Lung microvascular endothelial cell (primary cell): ENCODE measurements around the gene USF3. TPM values are rescaled to one million over a fixed set of nuclear protein-coding genes. Genes with fewer than 3 reads are reported as not detected.

ENCODE experiments used
- DNase-seq, 2 donors: peaks; one replicate each; pipeline versions ENCODE4 v3.0.0 to v3.0.0-alpha.2; 2010; ENCODE audit warnings: low read depth in 2 of 2
- total RNA-seq: library from RNA; depleted of rRNA; stranded (reverse); fragments of >200 nt; gene quantifications from 2 replicates; pipeline ENCODE4 v1.2.1, GENCODE V29; 2014

The USF3 gene
- total RNA-seq, 1 donor from 2014 or later: 5.6 TPM

GRCh38 chr3:113607219-113607596 lies 89.2 kb downstream of the USF3 start:
- no peak for DNase-seq

- peak in 1 of 2 donors; percentile 6 for DNase-seq
Measured at GRCh38 chr3:113606539-113607218, 89.8 kb downstream of the USF3 start.

- DNase-seq: no peak
Measured at GRCh38 chr3:113602836-113603235, 93.6 kb downstream of the USF3 start.

GRCh38 chr3:113602256-113602655 lies 94.2 kb downstream of the USF3 start:
- DNase-seq: no peak

- DNase-seq: no peak
Measured at GRCh38 chr3:113601240-113601639, 95.2 kb downstream of the USF3 start.

GRCh38 chr3:113600418-113601182 lies 95.8 kb downstream of the USF3 start:
- no peak for DNase-seq

Other genes starting within 250 kb of the USF3 start
- 2.2 and 3.0 TPM in 2 replicates for gene SPICE1, start 181.5 kb downstream of the USF3 start, total RNA-seq
- gene SIDT1, start 164.1 kb downstream of the USF3 start, total RNA-seq: not detected in 2 replicates
- 102 and 140 TPM in 2 replicates for gene NAA50, start 49.6 kb upstream of the USF3 start, total RNA-seq
- gene ATP6V1A, start 50.4 kb upstream of the USF3 start, total RNA-seq: 104 and 163 TPM in 2 replicates
- gene GRAMD1C, start 142.1 kb upstream of the USF3 start, total RNA-seq: 19.2 and 25.6 TPM in 2 replicates